Loucy (cell line): ENCODE results near the gene ABLIM1.

Source experiments
- H2AFZ ChIP-seq: fragments of 200-600 bp; sonication (generic); 2 replicates; pipeline ENCODE4 v1.6.0; 2016; ENCODE audit warnings: antibody characterized with exemption, mild to moderate bottlenecking, low read length, moderate library complexity
- H3F3A ChIP-seq: fragments of 200-600 bp; 2 replicates; pipeline ENCODE4 v1.6.0; 2016; ENCODE audit warnings: antibody characterized with exemption, low read depth, mild to moderate bottlenecking
- H3K27me3 ChIP-seq: fragments of 200-600 bp; sonication (generic); 2 replicates; pipeline ENCODE4 v1.6.1; 2014; ENCODE audit warnings: low read length, mild to moderate bottlenecking; ENCODE audit not compliant: insufficient read depth, poor library complexity, severe bottlenecking
- H3K36me3 ChIP-seq: fragments of 200-600 bp; sonication (generic); 2 replicates; pipeline ENCODE4 v1.6.1; 2016; ENCODE audit warnings: low read length; ENCODE audit not compliant: insufficient read depth
- H3K4me1 ChIP-seq: fragments of 200-600 bp; sonication (generic); 2 replicates; pipeline ENCODE4 v1.5.1; 2014; ENCODE audit warnings: low read length, mild to moderate bottlenecking; ENCODE audit not compliant: insufficient read depth, poor library complexity, severe bottlenecking
- H3K4me2 ChIP-seq: fragments of 200-600 bp; sonication (generic); 2 replicates; pipeline ENCODE4 v1.6.0; 2014; ENCODE audit warnings: antibody characterized with exemption, low read length, low read depth, mild to moderate bottlenecking; ENCODE audit not compliant: poor library complexity, severe bottlenecking
- H3K4me3 ChIP-seq: fragments of 200-600 bp; sonication (generic); 2 replicates; pipeline ENCODE4 v1.5.1; 2014; ENCODE audit warnings: low read length, mild to moderate bottlenecking, mixed read lengths; ENCODE audit not compliant: poor library complexity, severe bottlenecking
- H3K79me2 ChIP-seq: fragments of 200-600 bp; sonication (generic); 2 replicates; pipeline ENCODE4 v1.6.1; 2014; ENCODE audit warnings: low read length; ENCODE audit not compliant: insufficient read depth
- H3K9ac ChIP-seq: fragments of 200-600 bp; sonication (generic); 2 replicates; pipeline ENCODE4 v1.6.0; 2014; ENCODE audit warnings: mild to moderate bottlenecking, low read depth, low read length, moderate library complexity; ENCODE audit not compliant: poor library complexity, severe bottlenecking
- H3K9me2 ChIP-seq: fragments of 200-600 bp; sonication (generic); replicated peaks from 2 replicates; pipeline ENCODE4 v1.6.1; 2016; ENCODE audit warnings: low read depth, low read length, mixed read lengths
- H3K9me3 ChIP-seq: fragments of 200-600 bp; sonication (generic); 2 replicates; pipeline ENCODE4 v1.6.1; 2014; ENCODE audit warnings: mild to moderate bottlenecking, antibody characterized with exemption, low read length, low read depth; ENCODE audit not compliant: insufficient read depth
- H4K20me1 ChIP-seq: fragments of 200-600 bp; sonication (generic); 2 replicates; pipeline ENCODE4 v1.6.0; 2014; ENCODE audit warnings: antibody characterized with exemption, low read length, mild to moderate bottlenecking; ENCODE audit not compliant: insufficient read depth, poor library complexity, severe bottlenecking
- EZH2phosphoT487 ChIP-seq: fragments of 200-600 bp; IDR thresholded peaks from 2 replicates; pipeline ENCODE4 v1.6.1; 2018; ENCODE audit warnings: antibody characterized with exemption, mild to moderate bottlenecking, moderate library complexity, borderline replicate concordance
- TF ChIP-seq, protein P1 (sequence below): fragments of 200-600 bp; sonication (generic); conservative IDR thresholded peaks from 2 replicates; pipeline ENCODE4 v1.5.1; 2014; ENCODE audit warnings: mild to moderate bottlenecking, antibody characterized with exemption, low read length

The ABLIM1 gene

GRCh38 chr10:114605155-114605797 lies 52.8 kb downstream of the ABLIM1 start:
- Histone ChIP-seq H3K27me3 (no peaks in the 10 kb centered on the region), H3K79me2 (peaks cover 30% of the 10 kb centered on the region; the same call in 1 of the 2 replicates), H3K4me2 (no peak overlapping the region), H2AFZ (no peak overlapping the region), H3K9me2 (no peaks in the 10 kb centered on the region), H3K4me3 (no peak overlapping the region), H3K9me3 (no peaks in the 10 kb centered on the region), H4K20me1 (peaks cover 25% of the 10 kb centered on the region), H3K9ac (no peak overlapping the region), H3K36me3 (peaks cover 43% of the 10 kb centered on the region; the same call in 1 of the 2 replicates), H3K4me1 (peaks cover 16% of the 10 kb centered on the region), H3F3A (no peaks in the 10 kb centered on the region; the same call in 1 of the 2 replicates)
- TF ChIP-seq, protein P1, sequence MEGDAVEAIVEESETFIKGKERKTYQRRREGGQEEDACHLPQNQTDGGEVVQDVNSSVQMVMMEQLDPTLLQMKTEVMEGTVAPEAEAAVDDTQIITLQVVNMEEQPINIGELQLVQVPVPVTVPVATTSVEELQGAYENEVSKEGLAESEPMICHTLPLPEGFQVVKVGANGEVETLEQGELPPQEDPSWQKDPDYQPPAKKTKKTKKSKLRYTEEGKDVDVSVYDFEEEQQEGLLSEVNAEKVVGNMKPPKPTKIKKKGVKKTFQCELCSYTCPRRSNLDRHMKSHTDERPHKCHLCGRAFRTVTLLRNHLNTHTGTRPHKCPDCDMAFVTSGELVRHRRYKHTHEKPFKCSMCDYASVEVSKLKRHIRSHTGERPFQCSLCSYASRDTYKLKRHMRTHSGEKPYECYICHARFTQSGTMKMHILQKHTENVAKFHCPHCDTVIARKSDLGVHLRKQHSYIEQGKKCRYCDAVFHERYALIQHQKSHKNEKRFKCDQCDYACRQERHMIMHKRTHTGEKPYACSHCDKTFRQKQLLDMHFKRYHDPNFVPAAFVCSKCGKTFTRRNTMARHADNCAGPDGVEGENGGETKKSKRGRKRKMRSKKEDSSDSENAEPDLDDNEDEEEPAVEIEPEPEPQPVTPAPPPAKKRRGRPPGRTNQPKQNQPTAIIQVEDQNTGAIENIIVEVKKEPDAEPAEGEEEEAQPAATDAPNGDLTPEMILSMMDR: no peak
- no peak for TF ChIP-seq EZH2phosphoT487

GRCh38 chr10:114604357-114605130 lies 53.5 kb downstream of the ABLIM1 start:
- no peak overlapping the region for H3K9ac ChIP-seq
- H3K9me2 ChIP-seq: no peaks in the 10 kb centered on the region
- peaks cover 41% of the 10 kb centered on the region; the same call in 1 of the 2 replicates for H3K36me3 ChIP-seq
- no peak overlapping the region for H3K4me3 ChIP-seq
- no peaks in the 10 kb centered on the region for H3K27me3 ChIP-seq
- H3F3A ChIP-seq: no peaks in the 10 kb centered on the region; the same call in 1 of the 2 replicates
- H3K79me2 ChIP-seq: peaks cover 30% of the 10 kb centered on the region; the same call in 1 of the 2 replicates
- TF ChIP-seq EZH2phosphoT487: no peak
- TF ChIP-seq, protein P1: no peak
- peaks cover 18% of the 10 kb centered on the region for H4K20me1 ChIP-seq
- H3K4me2 ChIP-seq: no peak overlapping the region
- H2AFZ ChIP-seq: no peak overlapping the region
- no peaks in the 10 kb centered on the region for H3K9me3 ChIP-seq
- H3K4me1 ChIP-seq: peaks cover 16% of the 10 kb centered on the region

- H3K9me2 ChIP-seq: no peaks in the 10 kb centered on the region
- peaks cover 30% of the 10 kb centered on the region; the same call in 1 of the 2 replicates for H3K79me2 ChIP-seq
- peaks cover 42% of the 10 kb centered on the region; the same call in 1 of the 2 replicates for H3K36me3 ChIP-seq
- H3K4me1 ChIP-seq: peaks cover 16% of the 10 kb centered on the region
- H3K4me3 ChIP-seq: no peak overlapping the region
- H4K20me1 ChIP-seq: peaks cover 18% of the 10 kb centered on the region
- H3K9ac ChIP-seq: no peak overlapping the region
- H3K9me3 ChIP-seq: no peaks in the 10 kb centered on the region
- no peaks in the 10 kb centered on the region for H3K27me3 ChIP-seq
- no peaks in the 10 kb centered on the region; the same call in 1 of the 2 replicates for H3F3A ChIP-seq
- no peak for TF ChIP-seq EZH2phosphoT487
- TF ChIP-seq, protein P1: no peak
- H2AFZ ChIP-seq: no peak overlapping the region
- no peak overlapping the region for H3K4me2 ChIP-seq
Observed at GRCh38 chr10:114603948-114604347, 54.1 kb downstream of the ABLIM1 start.
